H9 (cell line): ENCODE results near the gene MSX2. TPM values are rescaled to one million over a fixed set of nuclear protein-coding genes. Genes with fewer than 3 reads are reported as not detected.

Source experiments
- DNase-seq: peaks from one replicate; pipeline ENCODE4 v3.0.0-alpha.2; 2017
- H2AFZ ChIP-seq: one replicate; pipeline ENCODE4 v1.6.1; 2013; ENCODE audit warnings: mild to moderate bottlenecking, low read length, control low read depth, moderate library complexity
- H2AK5ac ChIP-seq: 2 replicates; pipeline ENCODE4 v1.6.1; 2013; ENCODE audit warnings: low read length, control low read depth, mixed read lengths; ENCODE audit not compliant: insufficient read length
- H2BK120ac ChIP-seq: one replicate; pipeline ENCODE4 v1.6.1; 2013; ENCODE audit warnings: low read depth, mild to moderate bottlenecking, low read length, control low read depth, inconsistent platforms; ENCODE audit not compliant: poor library complexity, severe bottlenecking
- H2BK12ac ChIP-seq: 2 replicates; pipeline ENCODE4 v1.6.1; 2013; ENCODE audit warnings: low read length, control low read depth, mixed read lengths, low read depth; ENCODE audit not compliant: insufficient read length
- H2BK15ac ChIP-seq: 2 replicates; pipeline ENCODE4 v1.6.1; 2013; ENCODE audit warnings: low read depth, low read length, control low read depth
- H2BK20ac ChIP-seq: one replicate; pipeline ENCODE4 v1.6.1; 2013; ENCODE audit warnings: low read depth, mild to moderate bottlenecking, low read length, control low read depth, inconsistent platforms; ENCODE audit not compliant: poor library complexity, severe bottlenecking
- H2BK5ac ChIP-seq: 2 replicates; pipeline ENCODE4 v1.6.1; 2013; ENCODE audit warnings: low read length, control low read depth, mixed read lengths; ENCODE audit not compliant: insufficient read length
- H3K14ac ChIP-seq: 2 replicates; pipeline ENCODE4 v1.6.1; 2013; ENCODE audit warnings: low read length, control low read depth; ENCODE audit not compliant: insufficient read depth
- H3K18ac ChIP-seq: 2 replicates; pipeline ENCODE4 v1.6.1; 2013; ENCODE audit warnings: low read depth, mild to moderate bottlenecking, mixed read lengths, low read length, control low read depth; ENCODE audit not compliant: insufficient read length
- H3K23ac ChIP-seq: 2 replicates; pipeline ENCODE4 v1.6.1; 2013; ENCODE audit warnings: low read length, control low read depth, mixed read lengths, low read depth; ENCODE audit not compliant: insufficient read length
- H3K23me2 ChIP-seq: 2 replicates; pipeline ENCODE4 v1.6.1; 2013; ENCODE audit warnings: low read depth, mild to moderate bottlenecking, mixed read lengths, low read length, control low read depth; ENCODE audit not compliant: insufficient read length, poor library complexity, severe bottlenecking
- H3K27ac ChIP-seq: 2 replicates; pipeline ENCODE4 v1.5.1; 2013; ENCODE audit warnings: low read length, control low read depth, mixed read lengths, low read depth; ENCODE audit not compliant: insufficient read length
- H3K27me3 ChIP-seq: 2 replicates; pipeline ENCODE4 v1.6.1; 2013; ENCODE audit warnings: low read length, control low read depth, inconsistent platforms; ENCODE audit not compliant: insufficient read depth
- H3K4ac ChIP-seq: 2 replicates; pipeline ENCODE4 v1.6.1; 2013; ENCODE audit warnings: low read depth, mild to moderate bottlenecking, control low read depth, inconsistent platforms, low read length, moderate library complexity
- H3K4me1 ChIP-seq: 2 replicates; pipeline ENCODE4 v1.6.1; 2013; ENCODE audit warnings: low read length, control low read depth, inconsistent platforms; ENCODE audit not compliant: insufficient read depth
- H3K4me2 ChIP-seq: 2 replicates; pipeline ENCODE4 v1.6.1; 2013; ENCODE audit warnings: low read length, control low read depth, mixed read lengths; ENCODE audit not compliant: insufficient read length, insufficient read depth
- H3K56ac ChIP-seq: 2 replicates; pipeline ENCODE4 v1.6.1; 2013; ENCODE audit warnings: low read depth, mild to moderate bottlenecking, mixed read lengths, low read length, control low read depth; ENCODE audit not compliant: insufficient read length
- H3K79me1 ChIP-seq: 2 replicates; pipeline ENCODE4 v1.6.1; 2013; ENCODE audit warnings: low read depth, mild to moderate bottlenecking, moderate library complexity, low read length, control low read depth, inconsistent platforms; ENCODE audit not compliant: insufficient read depth, poor library complexity, severe bottlenecking
- H3K79me2 ChIP-seq: 2 replicates; pipeline ENCODE4 v1.6.1; 2013; ENCODE audit warnings: low read length, control low read depth, inconsistent platforms; ENCODE audit not compliant: insufficient read depth
- H3K9ac ChIP-seq: 2 replicates; pipeline ENCODE4 v1.6.1; 2013; ENCODE audit warnings: low read length, control low read depth, mixed read lengths; ENCODE audit not compliant: insufficient read length; ENCODE audit errors: extremely low read depth
- H3K9me3 ChIP-seq: one replicate; pipeline ENCODE4 v1.6.1; 2013; ENCODE audit warnings: low read depth, low read length, inconsistent platforms; ENCODE audit not compliant: control insufficient read depth
- H3T11ph ChIP-seq: one replicate; pipeline ENCODE4 v1.6.1; 2013; ENCODE audit warnings: mild to moderate bottlenecking, low read length, control low read depth, inconsistent platforms
- H4K20me1 ChIP-seq: one replicate; pipeline ENCODE4 v1.6.1; 2013; ENCODE audit not compliant: control insufficient read depth, insufficient read length, insufficient read depth
- H4K5ac ChIP-seq: 2 replicates; pipeline ENCODE4 v1.6.1; 2013; ENCODE audit warnings: low read depth, mild to moderate bottlenecking, mixed read lengths, low read length, control low read depth; ENCODE audit not compliant: insufficient read length
- H4K8ac ChIP-seq: replicated peaks from 2 replicates; pipeline ENCODE4 v1.6.1; 2013; ENCODE audit warnings: low read length, control low read depth, mixed read lengths, low read depth; ENCODE audit not compliant: insufficient read length
- H4K91ac ChIP-seq: 2 replicates; pipeline ENCODE4 v1.6.1; 2013; ENCODE audit warnings: low read depth, mild to moderate bottlenecking, moderate library complexity, mixed read lengths, low read length, control low read depth; ENCODE audit not compliant: insufficient read length
- H3K27ac Mint-ChIP-seq, 3 experiments: 2 replicates in 2 of 3; 3 replicates in 1 of 3; pipeline ENCODE4 v1.8.0; 2020 to 2021; ENCODE audit warnings: mixed read lengths in 3 of 3, mild to moderate bottlenecking in 1 of 3, moderate library complexity in 1 of 3
- H3K27me3 Mint-ChIP-seq: 2 replicates; pipeline ENCODE4 v1.8.0; 2021; ENCODE audit warnings: low read depth, mild to moderate bottlenecking, moderate library complexity, mixed read lengths
- H3K36me3 Mint-ChIP-seq, 3 experiments: 2 replicates in 2 of 3; 3 replicates in 1 of 3; pipeline ENCODE4 v1.8.0; 2020 to 2021; ENCODE audit warnings: low read depth in 3 of 3, mixed read lengths in 3 of 3; ENCODE audit not compliant: insufficient read depth in 1 of 3
- H3K4me1 Mint-ChIP-seq, 2 experiments: 2 replicates each; pipeline ENCODE4 v1.8.0; 2020; ENCODE audit warnings: mixed read lengths in 2 of 2
- H3K4me3 Mint-ChIP-seq, 2 experiments: 2 replicates in 1 of 2; 3 replicates in 1 of 2; pipeline ENCODE4 v1.8.0; 2020 to 2021; ENCODE audit warnings: mild to moderate bottlenecking in 2 of 2, mixed read lengths in 2 of 2, moderate library complexity in 1 of 2
- H3K9me3 Mint-ChIP-seq, 2 experiments: 2 replicates in 1 of 2; 3 replicates in 1 of 2; pipeline ENCODE4 v1.8.0; 2020; ENCODE audit warnings: mild to moderate bottlenecking in 2 of 2, mixed read lengths in 2 of 2, moderate library complexity in 1 of 2
- CTCF ChIP-seq: fragments of 200-600 bp; sonication (generic); conservative IDR thresholded peaks from 3 replicates; pipeline ENCODE4 v1.8.0; 2021; ENCODE audit warnings: antibody characterized with exemption, mild to moderate bottlenecking
- WGBS: extraction: QIAGEN DNeasy Blood & Tissue Kit; methylation state at CpG from one replicate; pipeline ENCODE4 v1.1.7; 2013; ENCODE audit warnings: missing lambda C conversion rate, low lambda C conversion rate, mixed read lengths; ENCODE audit not compliant: insufficient read length; ENCODE audit errors: extremely low coverage; 5-methylcytosine and 5-hydroxymethylcytosine counted together
- total RNA-seq: library from RNA; stranded (reverse); gene quantifications from 2 replicates; pipeline ENCODE4 v1.2.1, GENCODE V29; 2021

Gene MSX2
- total RNA-seq, 1 experiment from 2014 or later = 0.35 TPM

DNA sequence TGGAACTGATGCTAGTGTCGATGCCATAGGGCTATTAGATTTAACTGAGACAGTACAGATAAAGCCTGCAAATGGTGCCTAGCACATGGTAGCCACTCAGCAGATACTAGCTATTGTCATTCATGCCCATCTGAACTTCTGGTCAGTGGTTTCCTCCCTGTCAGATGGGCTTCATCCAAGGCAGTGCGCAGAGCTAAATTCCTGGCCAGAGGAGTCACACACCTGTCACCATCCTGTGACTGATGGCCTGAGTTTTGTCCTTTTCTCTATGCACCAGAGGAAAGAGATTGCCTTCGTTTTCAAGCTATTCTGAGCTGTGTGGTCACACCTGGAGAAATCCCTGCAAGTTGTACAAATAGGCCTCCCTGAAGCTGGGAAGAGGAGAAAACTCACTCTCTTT is 34.7 kb downstream of the MSX2 start:
- Histone ChIP-seq H3K79me1 (no peaks in the 10 kb centered on the region), H2BK12ac (no peak overlapping the region)
- no peaks in the 10 kb centered on the region for H3K9me3 Mint-ChIP-seq

More for the DNA sequence above, 34.7 kb downstream of the MSX2 start:
- no peak overlapping the region for H3K14ac ChIP-seq
- H2AK5ac ChIP-seq = no peak overlapping the region
- no peak overlapping the region for H3K9ac ChIP-seq
- WGBS = no CpG with 5 or more reads among the region's 3 CpGs
- Mint-ChIP-seq H3K27ac (no peak overlapping the region), H3K36me3 (no peaks in the 10 kb centered on the region), H3K4me3 (no peak overlapping the region), H3K27me3 (peaks cover 26% of the 10 kb centered on the region), H3K4me1 (no peaks in the 10 kb centered on the region)
- no peak overlapping the region for H3T11ph ChIP-seq
- H4K91ac ChIP-seq = no peak overlapping the region
- H3K23ac ChIP-seq = no peak overlapping the region
- H3K23me2 ChIP-seq = no peaks in the 10 kb centered on the region
- H3K4me1 ChIP-seq = no peaks in the 10 kb centered on the region
- H3K9me3 ChIP-seq = no peaks in the 10 kb centered on the region
- H3K79me2 ChIP-seq = no peaks in the 10 kb centered on the region
- DNase-seq = no peak
- no peak overlapping the region for H4K8ac ChIP-seq
- no peak overlapping the region for H2AFZ ChIP-seq
- H4K20me1 ChIP-seq = no peaks in the 10 kb centered on the region
- no peak overlapping the region for H2BK20ac ChIP-seq
- no peak overlapping the region for H3K56ac ChIP-seq
- no peak overlapping the region for H3K4me2 ChIP-seq
- no peaks in the 10 kb centered on the region for H3K27me3 ChIP-seq
- no peak overlapping the region for H2BK15ac ChIP-seq
- no peak overlapping the region for H2BK120ac ChIP-seq
- H2BK5ac ChIP-seq = no peak overlapping the region
- H3K27ac ChIP-seq = no peak overlapping the region
- H3K4ac ChIP-seq = no peak overlapping the region
- H3K18ac ChIP-seq = no peak overlapping the region
- H4K5ac ChIP-seq = no peak overlapping the region
- no peak for TF ChIP-seq CTCF
